Thoracic aorta (tissue), 2 donors: ENCODE results near the gene TBC1D1. TPM values are rescaled to one million over a fixed set of nuclear protein-coding genes. Genes with fewer than 3 reads are reported as not detected.

Experiments used
- ATAC-seq: fragments of 150-250 bp; one replicate; pipeline ENCODE4 v1.8.0; 2017; ENCODE audit warnings: low read depth; ENCODE audit not compliant: insufficient number of reproducible peaks, low FRiP score
- DNase-seq: peaks from one replicate; pipeline ENCODE4 v3.0.0-alpha.2; 2020; ENCODE audit warnings: low spot score
- H3K27ac ChIP-seq, 2 donors: fragments of 200-600 bp; sonication (generic); 1 replicate in 1 of 2; 2 replicates in 1 of 2; pipeline ENCODE4 v1.5.1; 2016; ENCODE audit warnings: mild to moderate bottlenecking in 2 of 2, moderate library complexity in 2 of 2
- H3K27me3 ChIP-seq: fragments of 200-600 bp; sonication (generic); replicated peaks from 2 replicates; pipeline ENCODE4 v1.6.0; 2016; ENCODE audit warnings: mild to moderate bottlenecking; ENCODE audit not compliant: insufficient read depth
- H3K36me3 ChIP-seq: fragments of 200-600 bp; sonication (generic); one replicate; pipeline ENCODE4 v1.5.1; 2016
- H3K4me1 ChIP-seq, 2 donors: fragments of 200-600 bp; sonication (generic); 1 replicate in 1 of 2; 2 replicates in 1 of 2; pipeline versions ENCODE4 v1.5.1 to v1.6.0; 2016; ENCODE audit warnings: low read depth in 2 of 2, mild to moderate bottlenecking in 1 of 2; ENCODE audit not compliant: control insufficient read depth in 1 of 2
- H3K4me3 ChIP-seq: fragments of 200-600 bp; sonication (generic); 2 replicates; pipeline ENCODE4 v1.5.1; 2016; ENCODE audit warnings: mild to moderate bottlenecking
- H3K9me3 ChIP-seq: fragments of 200-600 bp; sonication (generic); 2 replicates; pipeline ENCODE4 v1.5.1; 2016
- CTCF ChIP-seq: fragments of 200-600 bp; sonication (generic); IDR thresholded peaks from one replicate; pipeline ENCODE4 v1.5.1; 2019; ENCODE audit warnings: antibody characterized with exemption
- total RNA-seq, 2 donors: library from RNA; depleted of rRNA; stranded (reverse); fragments of >200 nt; gene quantifications; one replicate each; pipeline versions ENCODE4 v1.1.0 to v1.2.3, GENCODE V29; 2016

TBC1D1 gene
- total RNA-seq, 2 donors from 2014 or later: 152 to 206 TPM

GRCh38 chr4:38075370-38076152, 184.7 kb downstream of the TBC1D1 start:
- Histone ChIP-seq H3K9me3 (no peaks in the 10 kb centered on the region), H3K36me3 (peaks cover 6% of the 10 kb centered on the region), H3K4me3 (no peak overlapping the region), H3K27me3 (no peaks in the 10 kb centered on the region), H3K27ac (peak overlapping the region in 1 of 2 donors; percentile 28), H3K4me1 (peaks cover 18 to 27% of the 10 kb centered on the region in 2 donors)
- ATAC-seq: no peak
- TF ChIP-seq CTCF: no peak
- no peak for DNase-seq

- DNase-seq (no peak), ATAC-seq (no peak)
- H3K4me3 ChIP-seq: no peak overlapping the region
- no peaks in the 10 kb centered on the region for H3K9me3 ChIP-seq
- no peak for TF ChIP-seq CTCF
- peak overlapping the region in 1 of 2 donors; percentile 28 for H3K27ac ChIP-seq
- peaks cover 18 to 27% of the 10 kb centered on the region in 2 donors for H3K4me1 ChIP-seq
- H3K36me3 ChIP-seq: peaks cover 6% of the 10 kb centered on the region
- H3K27me3 ChIP-seq: no peaks in the 10 kb centered on the region
Measured at GRCh38 chr4:38076153-38076669, 185.3 kb downstream of the TBC1D1 start.

GRCh38 chr4:38077791-38078489, 187.1 kb downstream of the TBC1D1 start:
- Histone ChIP-seq H3K4me3 (no peak overlapping the region), H3K4me1 (peaks cover 24 to 32% of the 10 kb centered on the region in 2 donors), H3K27ac (peak overlapping the region in 1 of 2 donors; percentile 62), H3K27me3 (no peaks in the 10 kb centered on the region), H3K36me3 (peaks cover 6% of the 10 kb centered on the region), H3K9me3 (no peaks in the 10 kb centered on the region)
- DNase-seq: no peak
- no peak for ATAC-seq
- no peak for TF ChIP-seq CTCF

- no peak for DNase-seq
- Histone ChIP-seq H3K36me3 (peaks cover 6% of the 10 kb centered on the region), H3K9me3 (no peaks in the 10 kb centered on the region), H3K27me3 (no peaks in the 10 kb centered on the region), H3K4me3 (no peak overlapping the region), H3K27ac (peak overlapping the region in 1 of 2 donors; percentile 62), H3K4me1 (peaks cover 25 to 41% of the 10 kb centered on the region in 2 donors)
- ATAC-seq: no peak
- TF ChIP-seq CTCF: no peak
Measured at GRCh38 chr4:38078590-38079421, 187.9 kb downstream of the TBC1D1 start.
